Tibial artery (tissue), 4 donors: Measurements from ENCODE around the gene MFRP.

Experiments used
- DNase-seq, 2 donors: peaks; one replicate each; pipeline ENCODE4 v3.0.0-alpha.2; 2019
- H3K27ac ChIP-seq, 2 donors: fragments of 200-600 bp; sonication (generic) in 1 of 2; 1 replicate in 1 of 2; 2 replicates in 1 of 2; pipeline ENCODE4 v1.5.1; 2018 to 2019; ENCODE audit warnings: mild to moderate bottlenecking in 1 of 2
- H3K27me3 ChIP-seq, 2 donors: fragments of 200-600 bp; sonication (generic) in 1 of 2; one replicate each; pipeline versions ENCODE4 v1.5.1 to v1.6.0; 2016 to 2019
- H3K36me3 ChIP-seq, 3 donors: fragments of 200-600 bp; sonication (generic) in 2 of 3; one replicate each; pipeline ENCODE4 v1.5.1; 2016 to 2019; ENCODE audit warnings: mild to moderate bottlenecking in 2 of 3
- H3K4me1 ChIP-seq, 4 donors: fragments of 200-600 bp; sonication (generic) in 2 of 4; 1 replicate in 3 of 4; 2 replicates in 1 of 4; pipeline ENCODE4 v1.5.1; 2016 to 2019
- H3K4me3 ChIP-seq, 2 donors: fragments of 200-600 bp; sonication (generic) in 1 of 2; 1 replicate in 1 of 2; 2 replicates in 1 of 2; pipeline ENCODE4 v1.5.1; 2018 to 2019; ENCODE audit warnings: mild to moderate bottlenecking in 2 of 2
- H3K9me3 ChIP-seq, 3 donors: fragments of 200-600 bp; sonication (generic) in 1 of 3; one replicate each; pipeline ENCODE4 v1.5.1; 2016 to 2019
- CTCF ChIP-seq, 2 experiments: fragments of 200-600 bp in 1 of 2; fragments of 450-650 bp in 1 of 2; IDR thresholded peaks; one replicate each; pipeline ENCODE4 v1.5.1; 2017 to 2019; ENCODE audit warnings: antibody characterized with exemption in 2 of 2, mild to moderate bottlenecking in 1 of 2, moderate library complexity in 1 of 2
- intact Hi-C: fragments of 100-400 bp; cut with DNase I; formaldehyde crosslinking; loops from one replicate; pipeline ENCODE4 v1.15.0; 2023; ENCODE audit warnings: low total_unique reads

MFRP gene

GRCh38 chr11:119356349-119357031 is 10.0 kb upstream of the MFRP start:
- H3K27me3 ChIP-seq, result no peaks in the 10 kb centered on the region
- TF ChIP-seq CTCF (IDR thresholded peaks at IDR 0.05), result peak; percentile 85 to 95
- intact Hi-C loops, result loop anchor here (2.0 kb wide), 1 partner anchor 18 kb away; no protein-coding TSS in a partner anchor
- peak overlapping the region; percentile 54 to 63 for H3K27ac ChIP-seq
- H3K36me3 ChIP-seq, result peaks cover 0 to 23% (median 6%) of the 10 kb centered on the region in 3 donors
- DNase-seq, result peak; percentile 80 to 90
- H3K4me1 ChIP-seq, result peaks cover 0 to 24% (median 18%) of the 10 kb centered on the region in 4 donors
- H3K9me3 ChIP-seq, result no peaks in the 10 kb centered on the region
- H3K4me3 ChIP-seq, result peak overlapping the region; percentile 42 to 55

GRCh38 chr11:119355091-119355843 is 8.8 kb upstream of the MFRP start:
- Histone ChIP-seq H3K4me1 (peaks cover 0 to 13% (median 8%) of the 10 kb centered on the region in 4 donors), H3K9me3 (no peaks in the 10 kb centered on the region), H3K4me3 (no peak overlapping the region), H3K27ac (no peak overlapping the region), H3K36me3 (peaks cover 0 to 23% (median 6%) of the 10 kb centered on the region in 3 donors), H3K27me3 (no peaks in the 10 kb centered on the region)
- DNase-seq, result no peak
- intact Hi-C loops, result no loop called here
- TF ChIP-seq CTCF (IDR thresholded peaks at IDR 0.05), result no peak

- Histone ChIP-seq H3K9me3 (no peaks in the 10 kb centered on the region), H3K4me1 (peaks cover 0 to 12% (median 8%) of the 10 kb centered on the region in 4 donors), H3K4me3 (no peak overlapping the region), H3K27ac (no peak overlapping the region), H3K27me3 (no peaks in the 10 kb centered on the region), H3K36me3 (peaks cover 0 to 4% (median 0%) of the 10 kb centered on the region in 3 donors)
- no peak for TF ChIP-seq CTCF (IDR thresholded peaks at IDR 0.05)
- peak in 1 of 2 donors; percentile 51 for DNase-seq
- intact Hi-C loops, result no loop called here
Measured at GRCh38 chr11:119352857-119353260, 6.4 kb upstream of the MFRP start.

GRCh38 chr11:119351232-119351631 is 4.7 kb upstream of the MFRP start:
- Histone ChIP-seq H3K27ac (no peak overlapping the region), H3K36me3 (no peaks in the 10 kb centered on the region), H3K4me1 (peaks cover 0 to 19% (median 2%) of the 10 kb centered on the region in 4 donors), H3K27me3 (no peaks in the 10 kb centered on the region), H3K9me3 (no peaks in the 10 kb centered on the region), H3K4me3 (no peak overlapping the region)
- no peak for TF ChIP-seq CTCF (IDR thresholded peaks at IDR 0.05)
- DNase-seq, result no peak
- intact Hi-C loops, result no loop called here

- Histone ChIP-seq H3K36me3 (no peaks in the 10 kb centered on the region), H3K9me3 (no peaks in the 10 kb centered on the region), H3K4me3 (no peak overlapping the region), H3K4me1 (peaks cover 0 to 19% (median 1%) of the 10 kb centered on the region in 4 donors), H3K27me3 (no peaks in the 10 kb centered on the region), H3K27ac (no peak overlapping the region)
- TF ChIP-seq CTCF (IDR thresholded peaks at IDR 0.05), result no peak
- intact Hi-C loops, result no loop called here
- peak in 1 of 2 donors; percentile 51 for DNase-seq
Measured at GRCh38 chr11:119350302-119350701, 3.8 kb upstream of the MFRP start.
